GM18868 (cell line): Measurements from ENCODE around the gene UBAC2.
"Not testable (repeated sequence)": the region's sequence is repeated elsewhere in the genome, so short reads cannot be mapped to it uniquely, and the experiment has no call there.

ENCODE experiments used
- ATAC-seq: cut with Tn5 transposase; IDR thresholded peaks from one replicate; pipeline ENCODE4 v1.9.1; 2021; ENCODE audit warnings: mild to moderate bottlenecking, moderate library complexity; ENCODE audit not compliant: unreplicated experiment

UBAC2 gene

GRCh38 chr13:99231721-99232120 lies 31.1 kb downstream of the UBAC2 start:
- peak; percentile 46 for ATAC-seq

DNA sequence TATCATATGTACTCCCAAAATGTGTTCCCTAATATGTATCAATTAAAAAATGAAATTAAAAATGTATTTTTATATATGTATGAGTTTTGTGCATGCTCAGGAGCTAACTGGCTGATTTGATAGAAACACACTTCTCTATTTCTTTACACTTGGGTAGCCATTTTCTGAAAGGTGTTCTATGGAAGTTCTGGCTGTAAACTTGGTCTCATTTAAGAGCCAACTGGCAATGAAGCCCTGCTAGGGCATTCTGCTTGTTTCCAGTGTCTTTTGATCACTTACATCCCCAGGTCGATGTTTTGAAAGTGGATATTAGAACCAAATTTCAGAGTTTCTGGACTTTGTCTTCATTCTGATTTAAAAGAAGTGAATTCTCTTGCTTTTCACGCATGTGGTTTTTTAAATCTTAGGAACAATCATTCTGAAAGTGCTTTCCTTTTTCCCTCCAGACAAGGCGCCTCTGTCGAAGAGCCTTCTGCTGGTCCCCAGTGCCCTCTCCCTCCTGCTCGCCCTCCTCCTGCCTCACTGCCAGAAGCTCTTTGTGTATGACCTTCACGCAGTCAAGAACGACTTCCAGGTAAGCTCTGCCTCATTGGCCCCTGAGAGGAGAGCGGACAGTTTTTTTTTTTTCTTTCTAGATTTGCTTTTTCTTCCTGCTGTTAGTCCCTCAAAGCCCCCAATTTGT lies 37.5 kb downstream of the UBAC2 start:
- peak; percentile 86 for ATAC-seq

DNA sequence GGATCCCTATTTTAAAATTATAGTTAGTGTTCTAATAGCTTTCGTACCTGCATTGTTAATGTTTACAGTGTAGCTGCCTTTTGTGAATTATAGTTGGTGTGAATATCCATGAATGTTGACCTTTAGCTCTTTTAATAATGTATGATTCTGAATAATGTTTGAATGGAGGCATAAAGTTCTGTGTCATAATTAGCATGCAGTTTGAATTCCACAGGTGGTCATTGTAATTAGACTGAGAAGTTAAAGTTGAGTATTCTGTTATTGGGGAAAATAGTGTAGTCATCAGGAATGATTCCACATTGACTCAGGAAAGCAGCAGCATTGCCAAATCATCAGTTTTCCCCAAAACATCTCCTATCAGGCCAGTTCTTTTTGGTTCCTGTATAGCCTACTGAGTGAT lies 45.4 kb downstream of the UBAC2 start:
- no peak for ATAC-seq

GRCh38 chr13:99249178-99249577 lies 48.5 kb downstream of the UBAC2 start:
- ATAC-seq, result not testable (repeated sequence)

DNA sequence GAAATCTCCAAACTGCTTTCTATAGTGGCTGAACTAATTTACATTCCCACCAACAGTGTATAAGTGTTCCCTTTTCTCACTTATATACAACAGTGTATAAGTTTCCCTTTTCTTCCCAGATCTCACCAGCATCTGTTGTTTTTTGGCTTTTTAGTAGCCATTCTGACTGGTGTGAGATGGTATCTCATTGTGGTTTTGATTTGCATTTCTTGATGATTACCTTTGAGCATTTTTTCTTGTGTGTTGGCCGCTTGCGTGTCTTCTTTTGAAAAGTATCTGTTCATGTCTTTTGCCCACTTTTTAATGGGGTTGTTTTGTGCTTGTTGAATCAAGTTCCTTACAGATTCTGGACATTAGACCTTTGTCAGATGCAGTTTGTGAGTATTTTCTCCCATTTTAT lies 49.0 kb downstream of the UBAC2 start:
- ATAC-seq, result not testable (repeated sequence)

DNA sequence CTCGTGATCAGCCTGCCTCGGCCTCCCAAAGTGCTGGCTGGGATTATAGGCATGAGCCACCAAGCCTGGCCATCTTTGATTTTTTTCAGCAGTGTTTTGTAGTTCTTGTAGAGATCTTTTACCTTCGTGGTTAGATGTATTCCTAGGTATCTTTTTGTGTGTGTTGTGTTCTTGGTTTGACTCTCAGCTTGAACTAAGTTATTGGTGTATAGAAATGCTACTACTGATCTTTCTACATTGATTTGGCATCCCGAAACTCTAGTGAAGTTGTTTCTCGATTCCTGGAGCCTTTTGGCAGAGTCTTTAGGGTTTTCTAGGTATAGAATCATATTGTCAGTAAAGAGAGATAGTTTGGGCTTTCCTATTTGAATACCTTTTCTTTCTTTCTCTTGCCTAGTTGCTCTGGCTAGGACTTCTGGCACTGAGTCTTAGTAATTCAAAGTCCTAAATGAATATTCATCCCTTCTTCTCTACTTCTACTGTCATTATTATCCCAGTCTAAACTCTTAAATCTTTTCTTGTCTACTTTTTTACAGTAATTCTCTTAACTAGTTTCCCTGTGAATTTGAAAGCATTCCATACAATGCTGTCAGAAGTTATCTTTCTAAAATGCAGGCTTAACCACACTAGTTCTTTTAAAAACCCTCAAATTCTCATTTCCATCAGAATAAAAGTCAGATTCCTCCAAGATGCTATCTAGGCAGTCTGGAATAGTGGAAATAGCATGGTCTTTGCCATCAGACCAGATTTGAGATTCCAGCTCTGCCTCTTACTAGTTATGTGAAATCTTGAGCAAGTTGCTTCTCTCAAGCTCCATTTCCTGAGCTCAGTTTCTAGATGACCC lies 50.5 kb downstream of the UBAC2 start:
- no peak for ATAC-seq

- no peak for ATAC-seq
Measured at GRCh38 chr13:99251921-99252320, 51.3 kb downstream of the UBAC2 start.

DNA sequence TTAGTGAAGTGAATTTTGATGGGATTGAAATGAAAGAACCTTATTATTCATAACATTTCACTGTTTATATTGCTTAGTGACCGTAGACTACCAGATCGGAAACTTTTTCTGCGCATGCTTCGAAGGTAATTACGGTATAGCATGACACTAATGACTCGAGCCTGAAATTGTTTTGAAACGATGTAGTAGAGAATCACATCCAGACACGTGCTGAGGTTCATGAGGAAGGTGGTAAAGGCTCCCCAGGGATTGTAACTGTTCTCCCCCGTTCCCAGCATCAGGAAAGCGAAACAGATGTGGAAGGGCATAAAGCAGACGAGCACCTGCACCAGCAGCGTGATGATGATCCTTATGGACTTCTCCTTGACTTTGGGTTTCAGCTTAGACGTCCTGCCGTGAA lies 54.2 kb downstream of the UBAC2 start:
- no peak for ATAC-seq

- ATAC-seq, result no peak
Measured at GRCh38 chr13:99255271-99255670, 54.6 kb downstream of the UBAC2 start.

DNA sequence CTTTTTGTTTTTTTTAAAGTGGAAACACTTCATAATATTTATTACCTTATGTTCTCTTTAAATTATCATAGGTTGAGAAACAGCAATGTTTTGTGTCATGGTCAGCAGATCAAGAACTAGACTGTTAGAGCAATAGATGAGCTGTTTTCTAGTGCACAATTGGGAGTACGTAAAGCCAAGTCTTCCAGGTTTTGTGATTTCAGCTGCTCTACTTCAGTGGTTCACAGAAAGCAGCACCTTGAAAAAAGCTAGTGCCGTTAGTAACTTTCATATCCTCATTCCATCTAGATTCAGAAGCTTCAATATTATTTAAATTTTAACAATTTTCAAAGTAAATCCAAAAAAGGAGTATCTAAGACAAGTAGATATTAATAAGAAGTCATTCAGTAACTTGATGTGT lies 55.6 kb downstream of the UBAC2 start:
- peak; percentile 33 for ATAC-seq

DNA sequence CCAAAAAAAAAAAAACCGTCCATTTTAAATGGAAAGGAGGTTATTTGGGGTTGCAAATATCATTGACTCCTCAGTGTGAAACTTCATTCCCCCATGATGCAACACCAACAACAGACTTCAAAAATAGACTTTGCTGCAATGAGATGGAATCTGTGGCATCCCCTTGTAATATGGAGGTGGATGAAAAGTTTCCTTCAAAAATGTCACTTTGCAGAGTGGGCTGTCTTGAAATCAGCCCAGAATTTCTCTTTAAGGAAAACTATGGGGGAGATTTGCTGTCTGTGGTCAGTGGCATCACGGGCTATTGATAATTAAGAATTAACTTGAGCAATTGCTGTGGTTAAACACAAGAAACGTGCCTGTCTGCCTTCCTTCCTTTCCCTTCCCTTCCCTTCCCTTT lies 56.1 kb downstream of the UBAC2 start:
- no peak for ATAC-seq

DNA sequence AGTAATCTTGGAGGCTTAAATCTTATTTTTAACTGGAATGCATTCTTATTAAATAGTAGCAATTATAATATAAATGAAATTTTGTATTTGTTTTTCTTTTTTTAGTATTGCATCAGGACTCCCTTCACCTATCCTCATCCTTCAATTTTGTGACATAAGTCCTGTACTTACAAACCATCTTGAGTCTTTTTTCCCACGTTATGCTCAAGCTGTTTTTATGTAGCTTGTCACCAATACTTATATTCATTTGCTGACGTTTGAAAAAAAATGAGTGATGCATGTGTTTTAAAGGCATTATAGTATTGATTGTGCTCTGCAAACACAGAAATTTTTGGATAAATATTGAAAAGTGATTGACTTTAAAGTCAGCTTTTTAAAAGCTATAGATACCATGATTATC lies 56.6 kb downstream of the UBAC2 start:
- ATAC-seq, result no peak

DNA sequence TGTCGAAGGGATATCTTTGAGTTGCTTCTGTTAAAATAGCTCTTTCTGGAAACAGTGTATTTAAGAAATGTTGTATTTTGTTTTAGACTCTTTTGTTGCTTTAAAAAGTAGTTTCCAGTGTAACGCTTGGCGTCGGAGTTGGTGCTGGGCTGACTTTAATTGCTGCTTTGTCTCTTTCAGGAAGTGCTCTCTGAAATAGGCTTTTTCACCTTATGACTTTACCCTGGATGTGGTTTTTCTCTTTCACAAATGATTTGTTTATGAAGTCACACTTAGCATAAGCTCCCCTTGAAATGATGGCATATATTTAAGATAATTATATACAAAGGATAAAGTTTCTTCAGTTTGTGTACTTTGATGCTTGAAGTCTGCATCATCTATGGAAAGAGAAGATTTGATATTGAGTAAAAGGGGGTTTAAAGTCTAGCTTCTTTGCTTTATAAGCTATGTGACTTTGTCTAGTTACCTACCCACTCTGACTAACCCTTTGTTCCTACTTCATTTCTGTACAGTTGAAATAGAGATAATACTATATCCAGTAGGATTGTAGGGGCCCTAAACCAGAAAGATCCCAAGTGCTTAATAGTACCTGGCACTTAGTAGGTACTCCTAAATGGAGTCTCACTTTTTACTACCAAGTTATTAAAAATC lies 57.7 kb downstream of the UBAC2 start, which contains the start of gene GPR18:
GPR18 (minus strand) TSS at position 170 of the 651 bp plus-strand sequence. CDS start 2,507 bp downstream, outside the sequence.
- peak; percentile 84 for ATAC-seq

GRCh38 chr13:99258946-99259345 lies 58.3 kb downstream of the UBAC2 start:
- peak; percentile 62 for ATAC-seq

DNA sequence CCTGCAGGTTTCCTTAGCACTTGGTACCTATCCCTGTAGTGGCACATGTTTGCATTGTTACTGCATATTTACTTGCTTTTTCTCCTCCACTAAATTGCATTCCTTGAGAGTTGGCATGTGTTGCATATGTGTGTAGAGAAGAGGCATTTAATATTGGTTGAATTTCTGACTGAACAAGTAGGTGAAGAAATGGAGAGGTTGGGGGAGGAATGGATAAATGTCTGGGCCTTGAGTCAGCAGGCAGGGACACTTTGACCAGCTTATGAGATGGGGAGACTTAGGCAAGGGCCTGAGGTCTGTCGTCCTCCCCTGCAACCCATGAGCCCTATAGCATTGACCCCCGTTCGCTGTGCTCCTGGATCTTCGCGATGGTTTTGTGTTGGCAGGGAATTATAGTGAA lies 59.6 kb downstream of the UBAC2 start:
- ATAC-seq, result no peak

GRCh38 chr13:99261059-99261458 lies 60.4 kb downstream of the UBAC2 start:
- ATAC-seq, result no peak

DNA sequence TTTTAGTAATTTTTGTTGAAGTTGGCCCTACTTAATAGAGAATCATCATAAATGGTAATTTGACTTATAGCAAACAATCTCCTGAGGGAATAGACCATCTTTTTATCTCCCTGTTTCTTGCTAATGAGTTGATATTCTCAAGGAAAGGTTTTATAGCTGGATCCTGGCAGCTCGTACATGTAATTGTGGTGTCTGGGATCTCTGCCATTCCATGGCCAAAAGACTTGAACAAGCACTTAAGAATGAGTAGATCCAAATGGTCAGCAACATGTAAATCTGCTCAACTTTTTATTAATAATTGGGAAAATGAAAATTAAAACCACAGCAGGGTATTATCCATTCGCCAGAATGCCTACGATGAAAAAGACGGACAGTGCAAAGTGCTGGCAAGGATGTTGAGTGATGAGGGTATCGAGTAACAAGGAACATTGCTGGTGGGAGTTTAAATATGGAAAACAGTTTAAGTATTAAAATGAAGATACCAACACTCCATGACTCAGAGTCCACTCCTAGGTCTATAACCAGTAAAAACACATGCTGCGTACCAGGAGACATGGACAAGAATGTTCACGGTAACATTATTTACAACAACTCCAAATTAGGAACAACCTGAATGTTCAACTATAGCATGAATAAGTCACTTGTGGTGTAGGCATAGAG lies 62.6 kb downstream of the UBAC2 start:
- ATAC-seq, result no peak

DNA sequence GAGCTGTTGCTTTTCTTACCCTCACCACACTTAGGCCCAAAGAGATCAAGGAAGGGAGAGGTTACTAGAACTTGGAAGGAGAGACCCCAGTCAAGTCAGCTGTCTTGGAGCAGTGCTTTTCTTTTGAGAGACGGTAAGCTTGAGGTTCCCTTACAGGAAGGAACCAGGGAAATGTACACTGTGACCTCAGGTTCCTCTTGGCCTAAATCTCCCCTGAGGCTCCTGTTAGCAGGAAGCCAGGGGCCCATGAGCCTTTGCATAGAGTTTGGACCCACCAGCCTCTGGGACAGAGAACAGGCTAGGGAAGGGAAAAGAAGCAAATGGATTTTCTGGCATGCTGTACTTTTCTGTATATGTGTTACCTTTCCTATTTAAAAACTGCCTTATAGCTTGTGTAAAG lies 63.4 kb downstream of the UBAC2 start:
- ATAC-seq, result no peak

GRCh38 chr13:99265162-99265800 lies 64.6 kb downstream of the UBAC2 start:
- no peak for ATAC-seq

DNA sequence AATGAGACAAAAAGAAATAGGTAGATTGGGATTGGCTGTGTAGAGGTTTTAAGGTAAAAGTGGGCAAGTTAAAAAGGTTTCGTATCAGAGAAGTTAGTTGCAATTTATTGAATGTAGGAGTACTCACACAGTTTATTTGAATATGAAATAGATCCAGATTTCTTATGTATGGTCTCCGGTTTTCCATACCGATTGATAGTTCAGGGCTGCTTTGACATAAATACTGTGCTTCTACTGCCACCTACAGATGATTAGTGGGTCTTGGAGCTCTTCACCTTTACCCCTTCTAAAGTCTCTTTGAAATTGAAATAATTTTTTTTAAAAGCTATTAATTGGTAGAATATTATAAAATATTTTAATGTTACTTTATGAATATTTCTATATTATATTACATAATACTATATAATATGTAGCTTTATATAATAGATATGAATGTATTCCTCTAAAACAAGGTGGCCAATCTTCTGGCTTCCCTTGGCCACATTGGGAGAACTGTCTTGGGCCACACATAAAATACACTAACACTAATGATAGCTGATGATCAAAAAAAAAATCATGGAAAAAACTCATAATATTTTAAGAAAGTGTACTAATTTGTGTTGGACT lies 65.3 kb downstream of the UBAC2 start:
- ATAC-seq, result no peak
